GM12864 (cell line): Measurements from ENCODE around the gene SBF1.

Source experiments
- DNase-seq: peaks from one replicate; pipeline ENCODE4 v3.0.0-alpha.2; 2011; ENCODE audit warnings: low read depth
- H3K4me3 ChIP-seq: 2 replicates; pipeline ENCODE4 v1.5.1; 2011; ENCODE audit warnings: mild to moderate bottlenecking, low read depth, low read length, control low read depth
- TF ChIP-seq, protein P1 (sequence below): IDR thresholded peaks from 2 replicates; pipeline ENCODE4 v1.5.1; 2011; ENCODE audit warnings: low read depth, mild to moderate bottlenecking, moderate library complexity, low read length, control low read depth, inconsistent platforms; ENCODE audit errors: missing control alignments

SBF1 gene

DNA sequence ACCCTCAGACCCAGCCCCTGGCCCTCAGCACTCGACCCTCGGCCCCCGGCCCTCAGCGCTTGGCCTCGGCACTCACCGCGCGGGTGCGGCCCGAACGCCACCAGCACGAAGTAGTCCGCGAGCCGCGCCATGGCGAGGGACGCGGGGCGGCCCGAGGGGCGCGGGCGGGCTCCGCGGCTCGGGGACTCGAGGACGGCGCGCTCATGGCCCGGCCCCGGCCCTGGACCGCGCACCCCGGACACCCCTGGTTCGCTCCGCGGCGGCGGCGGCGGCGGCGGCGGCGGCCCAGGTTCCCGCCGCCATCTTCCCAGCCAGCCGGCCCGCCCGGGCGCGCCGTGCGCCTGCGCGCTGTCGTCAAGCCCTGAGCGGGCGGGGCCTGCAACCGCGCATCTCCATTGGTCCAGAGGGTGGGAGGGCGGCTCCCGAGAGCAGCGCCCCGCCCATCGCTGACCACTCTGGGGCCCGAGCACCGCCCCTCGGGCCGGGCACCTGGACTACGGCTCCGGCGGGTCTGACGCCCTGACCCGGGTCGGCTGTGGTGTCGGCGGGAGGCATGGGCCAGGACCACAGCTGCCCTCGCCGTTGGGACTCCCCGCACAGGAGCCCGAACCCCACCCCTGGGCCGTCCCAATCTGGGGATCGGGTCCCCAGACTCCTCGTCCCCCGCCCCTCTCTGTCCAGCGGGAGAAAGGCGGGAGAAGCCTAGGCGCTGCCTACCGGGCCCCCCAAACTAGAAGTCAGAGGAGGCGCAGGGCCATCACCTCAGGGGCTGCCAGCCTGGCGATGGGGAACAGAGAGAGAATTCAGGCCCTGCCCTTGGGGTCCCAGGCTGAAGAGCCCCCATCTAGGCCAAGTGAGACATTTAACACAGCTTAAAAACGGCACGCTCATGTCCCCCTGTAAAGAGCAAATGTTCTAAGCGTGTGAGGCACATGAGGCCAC lies at the start of gene SBF1:
Gene SBF1, minus strand, starts transcription at position 326 of the 942 bp plus-strand sequence. Its CDS starts 195 bp downstream, at position 131.
- peak within 1 kb of the TSS; percentile 59 for H3K4me3 ChIP-seq
- TF ChIP-seq, protein P1, sequence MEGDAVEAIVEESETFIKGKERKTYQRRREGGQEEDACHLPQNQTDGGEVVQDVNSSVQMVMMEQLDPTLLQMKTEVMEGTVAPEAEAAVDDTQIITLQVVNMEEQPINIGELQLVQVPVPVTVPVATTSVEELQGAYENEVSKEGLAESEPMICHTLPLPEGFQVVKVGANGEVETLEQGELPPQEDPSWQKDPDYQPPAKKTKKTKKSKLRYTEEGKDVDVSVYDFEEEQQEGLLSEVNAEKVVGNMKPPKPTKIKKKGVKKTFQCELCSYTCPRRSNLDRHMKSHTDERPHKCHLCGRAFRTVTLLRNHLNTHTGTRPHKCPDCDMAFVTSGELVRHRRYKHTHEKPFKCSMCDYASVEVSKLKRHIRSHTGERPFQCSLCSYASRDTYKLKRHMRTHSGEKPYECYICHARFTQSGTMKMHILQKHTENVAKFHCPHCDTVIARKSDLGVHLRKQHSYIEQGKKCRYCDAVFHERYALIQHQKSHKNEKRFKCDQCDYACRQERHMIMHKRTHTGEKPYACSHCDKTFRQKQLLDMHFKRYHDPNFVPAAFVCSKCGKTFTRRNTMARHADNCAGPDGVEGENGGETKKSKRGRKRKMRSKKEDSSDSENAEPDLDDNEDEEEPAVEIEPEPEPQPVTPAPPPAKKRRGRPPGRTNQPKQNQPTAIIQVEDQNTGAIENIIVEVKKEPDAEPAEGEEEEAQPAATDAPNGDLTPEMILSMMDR: no peak
- DNase-seq: peak; percentile 53

- peak overlapping the region; percentile 60 for H3K4me3 ChIP-seq
- TF ChIP-seq, protein P1: no peak
- no peak for DNase-seq
Measured at GRCh38 chr22:50523806-50524675, 49.2 kb upstream of the SBF1 start.

DNA sequence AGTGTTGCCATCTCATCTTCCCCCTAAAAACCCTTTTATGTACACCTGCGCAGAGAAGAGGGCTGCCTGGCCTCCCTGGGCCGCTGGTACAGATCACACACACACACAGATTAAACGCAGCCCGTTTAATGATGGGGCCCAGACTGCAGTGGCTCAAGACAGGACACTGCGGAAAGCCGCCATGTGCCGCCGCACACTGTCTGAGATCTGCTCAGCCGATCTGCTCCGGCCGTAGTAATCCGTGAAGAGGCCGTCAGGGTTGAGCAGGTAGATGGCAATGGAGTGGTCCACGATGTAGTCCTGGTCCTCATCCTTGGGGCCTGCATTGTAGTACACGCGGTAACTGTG lies 48.6 kb upstream of the SBF1 start:
- H3K4me3 ChIP-seq: no peak overlapping the region
- TF ChIP-seq, protein P1: no peak
- DNase-seq: no peak

- TF ChIP-seq, protein P1: no peak
- DNase-seq: no peak
- no peak overlapping the region for H3K4me3 ChIP-seq
Measured at GRCh38 chr22:50522806-50523438, 48.1 kb upstream of the SBF1 start.

- no peak for DNase-seq
- no peak overlapping the region for H3K4me3 ChIP-seq
- TF ChIP-seq, protein P1: no peak
Measured at GRCh38 chr22:50522208-50522805, 47.5 kb upstream of the SBF1 start.

DNA sequence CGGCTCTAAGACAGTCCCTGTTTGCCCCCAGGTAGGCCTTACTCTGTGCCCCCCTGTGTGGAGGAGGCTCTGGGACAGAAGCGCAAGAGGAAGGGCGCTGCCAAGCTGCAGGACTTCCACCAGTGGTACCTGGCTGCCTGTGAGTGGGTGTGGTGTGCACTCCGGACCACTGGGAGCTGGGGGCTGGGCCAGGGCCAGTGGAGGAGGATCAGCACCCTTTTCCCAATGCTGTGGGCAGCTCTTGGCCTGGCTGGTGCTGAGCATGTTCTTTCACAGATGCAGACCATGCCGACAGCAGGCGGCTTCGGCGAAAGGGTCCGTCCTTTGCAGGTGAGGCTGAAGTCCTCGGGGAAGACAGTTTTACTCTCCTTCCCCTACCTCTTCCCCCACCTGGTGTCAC lies 46.9 kb upstream of the SBF1 start:
- TF ChIP-seq, protein P1: no peak
- no peak overlapping the region for H3K4me3 ChIP-seq
- DNase-seq: no peak
